Osteoblast (primary cell): Measurements from ENCODE around the gene ARHGAP15. TPM values are rescaled to one million over a fixed set of nuclear protein-coding genes. Genes with fewer than 3 reads are reported as not detected.

Experiments used
- DNase-seq: peaks from one replicate; pipeline ENCODE4 v3.0.0; 2011; ENCODE audit warnings: low spot score, mixed read lengths; ENCODE audit not compliant: insufficient read length; ENCODE audit errors: missing footprints
- H2AFZ ChIP-seq: 2 replicates; pipeline ENCODE4 v1.6.0; 2011; ENCODE audit warnings: mild to moderate bottlenecking, low read length
- H3K27ac ChIP-seq: 2 replicates; pipeline ENCODE4 v1.5.1; 2011; ENCODE audit warnings: mild to moderate bottlenecking, low read depth, low read length, moderate library complexity
- H3K27me3 ChIP-seq: 2 replicates; pipeline ENCODE4 v1.6.0; 2012; ENCODE audit warnings: mild to moderate bottlenecking, control low read depth, inconsistent platforms, low read length, moderate library complexity; ENCODE audit not compliant: insufficient read depth
- H3K36me3 ChIP-seq: 2 replicates; pipeline ENCODE4 v1.5.1; 2011; ENCODE audit warnings: mild to moderate bottlenecking, low read length, control low read depth, moderate library complexity; ENCODE audit not compliant: insufficient read depth
- H3K4me1 ChIP-seq: 2 replicates; pipeline ENCODE4 v1.5.1; 2011; ENCODE audit warnings: mild to moderate bottlenecking, low read length, control low read depth, moderate library complexity; ENCODE audit not compliant: insufficient read depth
- H3K4me2 ChIP-seq: 2 replicates; pipeline ENCODE4 v1.6.0; 2011; ENCODE audit warnings: mild to moderate bottlenecking, low read length; ENCODE audit not compliant: insufficient read depth
- H3K4me3 ChIP-seq: fragments of 200-600 bp; sonication (generic); 3 replicates; pipeline ENCODE4 v1.5.1; 2012; ENCODE audit warnings: mild to moderate bottlenecking, low read length, inconsistent platforms; ENCODE audit not compliant: insufficient read depth
- H3K79me2 ChIP-seq: 2 replicates; pipeline ENCODE4 v1.6.0; 2012; ENCODE audit warnings: mild to moderate bottlenecking, low read length, control low read depth, inconsistent platforms; ENCODE audit not compliant: insufficient read depth
- H3K9me3 ChIP-seq: 2 replicates; pipeline ENCODE4 v1.5.1; 2011; ENCODE audit warnings: low read depth, low read length, control low read depth
- H4K20me1 ChIP-seq: 2 replicates; pipeline ENCODE4 v1.6.0; 2012; ENCODE audit warnings: mild to moderate bottlenecking, low read length, control low read depth; ENCODE audit not compliant: insufficient read depth
- CTCF ChIP-seq: IDR thresholded peaks from 2 replicates; pipeline ENCODE4 v1.5.1; 2011; ENCODE audit warnings: mild to moderate bottlenecking, low read depth, low read length, moderate library complexity; ENCODE audit errors: extremely low read depth
- total RNA-seq: library from RNA; depleted of rRNA; stranded (reverse); fragments of >200 nt; gene quantifications from 2 replicates; pipeline ENCODE4 v1.2.3, GENCODE V29; 2012

ARHGAP15 gene
- total RNA-seq, 1 donor, result 2.2 TPM

GRCh38 chr2:143691121-143691520 lies 561.9 kb downstream of the ARHGAP15 start:
- no peak overlapping the region for H2AFZ ChIP-seq

DNA sequence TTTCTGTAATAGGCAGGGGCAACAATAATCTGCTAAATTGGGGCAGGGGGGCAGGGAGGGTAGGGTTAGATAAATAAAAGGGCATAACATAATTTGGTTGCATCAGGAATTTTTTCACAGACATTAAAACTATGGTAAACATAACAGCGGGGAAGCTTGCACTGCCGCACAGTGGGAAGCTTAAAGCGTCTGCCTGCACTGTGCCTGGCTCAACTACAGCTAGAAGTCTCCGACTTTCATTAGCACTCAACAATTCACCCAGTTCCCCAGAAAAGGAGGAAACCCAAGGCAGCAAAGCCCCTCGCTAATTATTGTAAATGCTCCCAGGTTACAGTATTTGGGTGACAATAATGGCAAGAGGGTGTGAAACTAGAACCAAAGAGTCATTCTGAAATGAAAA lies 562.9 kb downstream of the ARHGAP15 start:
- Histone ChIP-seq H3K27me3 (no peaks in the 10 kb centered on the region), H3K27ac (no peak overlapping the region), H4K20me1 (no peaks in the 10 kb centered on the region), H3K79me2 (no peaks in the 10 kb centered on the region), H2AFZ (no peak overlapping the region), H3K9me3 (no peaks in the 10 kb centered on the region), H3K4me2 (no peak overlapping the region), H3K36me3 (no peaks in the 10 kb centered on the region), H3K4me3 (no peak overlapping the region), H3K4me1 (no peaks in the 10 kb centered on the region)
- no peak for DNase-seq
- no peak for TF ChIP-seq CTCF

More at GRCh38 chr2:143691121-143691520, 561.9 kb downstream of the ARHGAP15 start:
- no peaks in the 10 kb centered on the region for H3K79me2 ChIP-seq
- H4K20me1 ChIP-seq, result no peaks in the 10 kb centered on the region
- no peak for TF ChIP-seq CTCF
- no peaks in the 10 kb centered on the region for H3K36me3 ChIP-seq
- no peak overlapping the region for H3K4me3 ChIP-seq
- no peaks in the 10 kb centered on the region for H3K27me3 ChIP-seq
- no peak for DNase-seq
- no peaks in the 10 kb centered on the region for H3K4me1 ChIP-seq
- no peaks in the 10 kb centered on the region for H3K9me3 ChIP-seq
- H3K27ac ChIP-seq, result no peak overlapping the region
- no peak overlapping the region for H3K4me2 ChIP-seq

GRCh38 chr2:143692967-143693366 lies 563.7 kb downstream of the ARHGAP15 start:
- Histone ChIP-seq H3K27ac (no peak overlapping the region), H3K4me2 (no peak overlapping the region), H3K27me3 (no peaks in the 10 kb centered on the region), H2AFZ (no peak overlapping the region), H3K36me3 (no peaks in the 10 kb centered on the region), H3K4me1 (no peaks in the 10 kb centered on the region), H4K20me1 (no peaks in the 10 kb centered on the region), H3K79me2 (no peaks in the 10 kb centered on the region), H3K4me3 (no peak overlapping the region), H3K9me3 (no peaks in the 10 kb centered on the region)
- TF ChIP-seq CTCF, result no peak
- DNase-seq, result no peak

- Histone ChIP-seq H3K36me3 (no peaks in the 10 kb centered on the region), H3K79me2 (no peaks in the 10 kb centered on the region), H3K27me3 (no peaks in the 10 kb centered on the region), H4K20me1 (no peaks in the 10 kb centered on the region), H3K4me3 (no peak overlapping the region), H3K9me3 (no peaks in the 10 kb centered on the region), H3K4me2 (no peak overlapping the region), H2AFZ (no peak overlapping the region), H3K27ac (no peak overlapping the region), H3K4me1 (no peaks in the 10 kb centered on the region)
- DNase-seq, result no peak
- TF ChIP-seq CTCF, result no peak
These were observed 565.1 kb downstream of the ARHGAP15 start for GRCh38 chr2:143694335-143694734.
